H9 (cell line): ENCODE results near the gene TMEM26. TPM values are rescaled to one million over a fixed set of nuclear protein-coding genes. Genes with fewer than 3 reads are reported as not detected.

Experiments
- DNase-seq: peaks from one replicate; pipeline ENCODE4 v3.0.0-alpha.2; 2017
- H2AFZ ChIP-seq: one replicate; pipeline ENCODE4 v1.6.1; 2013; ENCODE audit warnings: mild to moderate bottlenecking, low read length, control low read depth, moderate library complexity
- H2AK5ac ChIP-seq: 2 replicates; pipeline ENCODE4 v1.6.1; 2013; ENCODE audit warnings: low read length, control low read depth, mixed read lengths; ENCODE audit not compliant: insufficient read length
- H2BK120ac ChIP-seq: one replicate; pipeline ENCODE4 v1.6.1; 2013; ENCODE audit warnings: low read depth, mild to moderate bottlenecking, low read length, control low read depth, inconsistent platforms; ENCODE audit not compliant: poor library complexity, severe bottlenecking
- H2BK12ac ChIP-seq: 2 replicates; pipeline ENCODE4 v1.6.1; 2013; ENCODE audit warnings: low read length, control low read depth, mixed read lengths, low read depth; ENCODE audit not compliant: insufficient read length
- H2BK15ac ChIP-seq: 2 replicates; pipeline ENCODE4 v1.6.1; 2013; ENCODE audit warnings: low read depth, low read length, control low read depth
- H2BK20ac ChIP-seq: one replicate; pipeline ENCODE4 v1.6.1; 2013; ENCODE audit warnings: low read depth, mild to moderate bottlenecking, low read length, control low read depth, inconsistent platforms; ENCODE audit not compliant: poor library complexity, severe bottlenecking
- H2BK5ac ChIP-seq: 2 replicates; pipeline ENCODE4 v1.6.1; 2013; ENCODE audit warnings: low read length, control low read depth, mixed read lengths; ENCODE audit not compliant: insufficient read length
- H3K14ac ChIP-seq: 2 replicates; pipeline ENCODE4 v1.6.1; 2013; ENCODE audit warnings: low read length, control low read depth; ENCODE audit not compliant: insufficient read depth
- H3K18ac ChIP-seq: 2 replicates; pipeline ENCODE4 v1.6.1; 2013; ENCODE audit warnings: low read depth, mild to moderate bottlenecking, mixed read lengths, low read length, control low read depth; ENCODE audit not compliant: insufficient read length
- H3K23ac ChIP-seq: 2 replicates; pipeline ENCODE4 v1.6.1; 2013; ENCODE audit warnings: low read length, control low read depth, mixed read lengths, low read depth; ENCODE audit not compliant: insufficient read length
- H3K23me2 ChIP-seq: 2 replicates; pipeline ENCODE4 v1.6.1; 2013; ENCODE audit warnings: low read depth, mild to moderate bottlenecking, mixed read lengths, low read length, control low read depth; ENCODE audit not compliant: insufficient read length, poor library complexity, severe bottlenecking
- H3K27ac ChIP-seq: 2 replicates; pipeline ENCODE4 v1.5.1; 2013; ENCODE audit warnings: low read length, control low read depth, mixed read lengths, low read depth; ENCODE audit not compliant: insufficient read length
- H3K27me3 ChIP-seq: 2 replicates; pipeline ENCODE4 v1.6.1; 2013; ENCODE audit warnings: low read length, control low read depth, inconsistent platforms; ENCODE audit not compliant: insufficient read depth
- H3K4ac ChIP-seq: 2 replicates; pipeline ENCODE4 v1.6.1; 2013; ENCODE audit warnings: low read depth, mild to moderate bottlenecking, control low read depth, inconsistent platforms, low read length, moderate library complexity
- H3K4me1 ChIP-seq: 2 replicates; pipeline ENCODE4 v1.6.1; 2013; ENCODE audit warnings: low read length, control low read depth, inconsistent platforms; ENCODE audit not compliant: insufficient read depth
- H3K4me2 ChIP-seq: 2 replicates; pipeline ENCODE4 v1.6.1; 2013; ENCODE audit warnings: low read length, control low read depth, mixed read lengths; ENCODE audit not compliant: insufficient read length, insufficient read depth
- H3K56ac ChIP-seq: 2 replicates; pipeline ENCODE4 v1.6.1; 2013; ENCODE audit warnings: low read depth, mild to moderate bottlenecking, mixed read lengths, low read length, control low read depth; ENCODE audit not compliant: insufficient read length
- H3K79me1 ChIP-seq: 2 replicates; pipeline ENCODE4 v1.6.1; 2013; ENCODE audit warnings: low read depth, mild to moderate bottlenecking, moderate library complexity, low read length, control low read depth, inconsistent platforms; ENCODE audit not compliant: insufficient read depth, poor library complexity, severe bottlenecking
- H3K79me2 ChIP-seq: 2 replicates; pipeline ENCODE4 v1.6.1; 2013; ENCODE audit warnings: low read length, control low read depth, inconsistent platforms; ENCODE audit not compliant: insufficient read depth
- H3K9ac ChIP-seq: 2 replicates; pipeline ENCODE4 v1.6.1; 2013; ENCODE audit warnings: low read length, control low read depth, mixed read lengths; ENCODE audit not compliant: insufficient read length; ENCODE audit errors: extremely low read depth
- H3K9me3 ChIP-seq: one replicate; pipeline ENCODE4 v1.6.1; 2013; ENCODE audit warnings: low read depth, low read length, inconsistent platforms; ENCODE audit not compliant: control insufficient read depth
- H3T11ph ChIP-seq: one replicate; pipeline ENCODE4 v1.6.1; 2013; ENCODE audit warnings: mild to moderate bottlenecking, low read length, control low read depth, inconsistent platforms
- H4K20me1 ChIP-seq: one replicate; pipeline ENCODE4 v1.6.1; 2013; ENCODE audit not compliant: control insufficient read depth, insufficient read length, insufficient read depth
- H4K5ac ChIP-seq: 2 replicates; pipeline ENCODE4 v1.6.1; 2013; ENCODE audit warnings: low read depth, mild to moderate bottlenecking, mixed read lengths, low read length, control low read depth; ENCODE audit not compliant: insufficient read length
- H4K8ac ChIP-seq: replicated peaks from 2 replicates; pipeline ENCODE4 v1.6.1; 2013; ENCODE audit warnings: low read length, control low read depth, mixed read lengths, low read depth; ENCODE audit not compliant: insufficient read length
- H4K91ac ChIP-seq: 2 replicates; pipeline ENCODE4 v1.6.1; 2013; ENCODE audit warnings: low read depth, mild to moderate bottlenecking, moderate library complexity, mixed read lengths, low read length, control low read depth; ENCODE audit not compliant: insufficient read length
- H3K27ac Mint-ChIP-seq, 3 experiments: 2 replicates in 2 of 3; 3 replicates in 1 of 3; pipeline ENCODE4 v1.8.0; 2020 to 2021; ENCODE audit warnings: mixed read lengths in 3 of 3, mild to moderate bottlenecking in 1 of 3, moderate library complexity in 1 of 3
- H3K27me3 Mint-ChIP-seq: 2 replicates; pipeline ENCODE4 v1.8.0; 2021; ENCODE audit warnings: low read depth, mild to moderate bottlenecking, moderate library complexity, mixed read lengths
- H3K36me3 Mint-ChIP-seq, 3 experiments: 2 replicates in 2 of 3; 3 replicates in 1 of 3; pipeline ENCODE4 v1.8.0; 2020 to 2021; ENCODE audit warnings: low read depth in 3 of 3, mixed read lengths in 3 of 3; ENCODE audit not compliant: insufficient read depth in 1 of 3
- H3K4me1 Mint-ChIP-seq, 2 experiments: 2 replicates each; pipeline ENCODE4 v1.8.0; 2020; ENCODE audit warnings: mixed read lengths in 2 of 2
- H3K4me3 Mint-ChIP-seq, 2 experiments: 2 replicates in 1 of 2; 3 replicates in 1 of 2; pipeline ENCODE4 v1.8.0; 2020 to 2021; ENCODE audit warnings: mild to moderate bottlenecking in 2 of 2, mixed read lengths in 2 of 2, moderate library complexity in 1 of 2
- H3K9me3 Mint-ChIP-seq, 2 experiments: 2 replicates in 1 of 2; 3 replicates in 1 of 2; pipeline ENCODE4 v1.8.0; 2020; ENCODE audit warnings: mild to moderate bottlenecking in 2 of 2, mixed read lengths in 2 of 2, moderate library complexity in 1 of 2
- WGBS: extraction: QIAGEN DNeasy Blood & Tissue Kit; methylation state at CpG from one replicate; pipeline ENCODE4 v1.1.7; 2013; ENCODE audit warnings: missing lambda C conversion rate, low lambda C conversion rate, mixed read lengths; ENCODE audit not compliant: insufficient read length; ENCODE audit errors: extremely low coverage; 5-methylcytosine and 5-hydroxymethylcytosine counted together
- total RNA-seq: library from RNA; stranded (reverse); gene quantifications from 2 replicates; pipeline ENCODE4 v1.2.1, GENCODE V29; 2021
- TF ChIP-seq, protein P1 (sequence below): fragments of 200-600 bp; sonication (generic); conservative IDR thresholded peaks from 3 replicates; pipeline ENCODE4 v1.8.0; 2021; ENCODE audit warnings: antibody characterized with exemption, mild to moderate bottlenecking

TMEM26 gene
- total RNA-seq, 1 experiment from 2014 or later: 0.15 TPM

DNA sequence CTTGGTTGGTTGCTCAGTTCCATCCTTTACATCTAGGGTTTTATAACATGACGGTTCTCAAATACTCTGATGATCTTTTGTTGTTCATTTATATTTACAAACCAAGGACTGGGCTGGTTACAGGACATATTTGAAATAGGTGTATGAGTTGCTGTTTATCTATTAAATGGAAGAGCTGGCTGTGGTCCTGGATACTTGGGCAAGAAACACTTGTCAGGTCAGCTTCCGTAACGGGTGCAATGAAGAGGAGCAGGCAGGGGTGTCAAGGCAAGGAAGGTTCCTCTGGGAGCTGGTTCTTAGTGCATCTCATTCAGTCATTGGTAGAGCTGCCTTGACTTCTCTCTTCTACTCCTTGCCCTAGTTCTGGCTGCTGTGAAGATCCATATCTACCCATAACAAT lies 4.8 kb upstream of the TMEM26 start:
- H3K27ac ChIP-seq: no peak overlapping the region
- H4K20me1 ChIP-seq: no peaks in the 10 kb centered on the region
- no peak overlapping the region for H3K9ac ChIP-seq
- no peak overlapping the region for H3K14ac ChIP-seq
- no peak overlapping the region for H2BK20ac ChIP-seq
- Mint-ChIP-seq H3K27ac (no peak overlapping the region), H3K9me3 (no peaks in the 10 kb centered on the region; a peak in 1 of 5 replicates), H3K4me1 (peaks cover 5 to 6% of the 10 kb centered on the region in 2 experiments), H3K27me3 (peaks cover 38% of the 10 kb centered on the region), H3K4me3 (no peak overlapping the region), H3K36me3 (no peaks in the 10 kb centered on the region)
- no peak overlapping the region for H2BK12ac ChIP-seq
- H3T11ph ChIP-seq: no peak overlapping the region
- no peak overlapping the region for H2BK120ac ChIP-seq
- no peak overlapping the region for H3K18ac ChIP-seq
- no peak overlapping the region for H2AFZ ChIP-seq
- H4K8ac ChIP-seq: no peak overlapping the region
- TF ChIP-seq, protein P1, sequence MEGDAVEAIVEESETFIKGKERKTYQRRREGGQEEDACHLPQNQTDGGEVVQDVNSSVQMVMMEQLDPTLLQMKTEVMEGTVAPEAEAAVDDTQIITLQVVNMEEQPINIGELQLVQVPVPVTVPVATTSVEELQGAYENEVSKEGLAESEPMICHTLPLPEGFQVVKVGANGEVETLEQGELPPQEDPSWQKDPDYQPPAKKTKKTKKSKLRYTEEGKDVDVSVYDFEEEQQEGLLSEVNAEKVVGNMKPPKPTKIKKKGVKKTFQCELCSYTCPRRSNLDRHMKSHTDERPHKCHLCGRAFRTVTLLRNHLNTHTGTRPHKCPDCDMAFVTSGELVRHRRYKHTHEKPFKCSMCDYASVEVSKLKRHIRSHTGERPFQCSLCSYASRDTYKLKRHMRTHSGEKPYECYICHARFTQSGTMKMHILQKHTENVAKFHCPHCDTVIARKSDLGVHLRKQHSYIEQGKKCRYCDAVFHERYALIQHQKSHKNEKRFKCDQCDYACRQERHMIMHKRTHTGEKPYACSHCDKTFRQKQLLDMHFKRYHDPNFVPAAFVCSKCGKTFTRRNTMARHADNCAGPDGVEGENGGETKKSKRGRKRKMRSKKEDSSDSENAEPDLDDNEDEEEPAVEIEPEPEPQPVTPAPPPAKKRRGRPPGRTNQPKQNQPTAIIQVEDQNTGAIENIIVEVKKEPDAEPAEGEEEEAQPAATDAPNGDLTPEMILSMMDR: no peak
- H2AK5ac ChIP-seq: no peak overlapping the region
- WGBS: no CpG with 5 or more reads among the region's 3 CpGs
- no peak overlapping the region for H3K4ac ChIP-seq
- no peaks in the 10 kb centered on the region for H3K9me3 ChIP-seq
- no peaks in the 10 kb centered on the region for H3K79me2 ChIP-seq
- no peak overlapping the region for H4K91ac ChIP-seq
- no peak overlapping the region for H4K5ac ChIP-seq
- no peaks in the 10 kb centered on the region for H3K4me1 ChIP-seq
- 0 out of 2 replicates have a peak, but pooled peaks cover 4% of the 10 kb centered on the region for H3K27me3 ChIP-seq
- no peak overlapping the region for H3K23ac ChIP-seq
- H3K79me1 ChIP-seq: no peaks in the 10 kb centered on the region
- no peak overlapping the region for H3K4me2 ChIP-seq
- H3K23me2 ChIP-seq: peaks cover 5% of the 10 kb centered on the region
- no peak overlapping the region for H3K56ac ChIP-seq
- H2BK5ac ChIP-seq: no peak overlapping the region
- DNase-seq: no peak
- H2BK15ac ChIP-seq: no peak overlapping the region
